Activated CD4-positive, CD25-positive, alpha-beta regulatory T cell treated with anti-CD3 and anti-CD28 coated beads, Interleukin-2, amount 50 U/mL, for 72 hours (primary cell): Measurements from ENCODE around the gene CPA4.
"Not testable (repeated sequence)": the region's sequence is repeated elsewhere in the genome, so short reads cannot be mapped to it uniquely, and the experiment has no call there.

Experiments
- DNase-seq: peaks from one replicate; pipeline ENCODE4 v3.0.0; 2021

Gene CPA4

GRCh38 chr7:130303551-130303950 is 10.6 kb downstream of the CPA4 start:
- DNase-seq, result no peak

GRCh38 chr7:130303982-130304381 is 11.0 kb downstream of the CPA4 start:
- DNase-seq, result no peak

- no peak for DNase-seq
These were observed 11.9 kb downstream of the CPA4 start for GRCh38 chr7:130304878-130305277.

- DNase-seq, result no peak
These were observed 12.6 kb downstream of the CPA4 start for GRCh38 chr7:130305433-130306042.

- DNase-seq, result no peak
These were observed 17.0 kb downstream of the CPA4 start for GRCh38 chr7:130309986-130310385.

- no peak for DNase-seq
These were observed 21.3 kb downstream of the CPA4 start for GRCh38 chr7:130314305-130314704.

GRCh38 chr7:130319541-130319940 is 26.6 kb downstream of the CPA4 start:
- no peak for DNase-seq

GRCh38 chr7:130321542-130322229 is 28.7 kb downstream of the CPA4 start:
- DNase-seq, result not testable (repeated sequence)

- DNase-seq, result no peak
These were observed 29.7 kb downstream of the CPA4 start for GRCh38 chr7:130322615-130323014.

- no peak for DNase-seq
These were observed 31.5 kb downstream of the CPA4 start for GRCh38 chr7:130324306-130324943.

- DNase-seq, result no peak
These were observed 36.7 kb downstream of the CPA4 start for GRCh38 chr7:130329681-130330080.

GRCh38 chr7:130332259-130333053 is 39.5 kb downstream of the CPA4 start:
- no peak for DNase-seq

GRCh38 chr7:130333832-130334231 is 40.9 kb downstream of the CPA4 start:
- no peak for DNase-seq

- DNase-seq, result no peak
These were observed 41.3 kb downstream of the CPA4 start for GRCh38 chr7:130334274-130334673.

GRCh38 chr7:130337410-130337971 is 44.5 kb downstream of the CPA4 start:
- no peak for DNase-seq

- no peak for DNase-seq
These were observed 45.3 kb downstream of the CPA4 start for GRCh38 chr7:130338233-130338632.

GRCh38 chr7:130341882-130342281 is 48.9 kb downstream of the CPA4 start:
- no peak for DNase-seq

- no peak for DNase-seq
These were observed 49.9 kb downstream of the CPA4 start for GRCh38 chr7:130342701-130343380.

- DNase-seq, result no peak
These were observed 51.4 kb downstream of the CPA4 start, which contains the start of gene CPA5 for GRCh38 chr7:130344271-130344866. CPA5 (plus strand) TSS chr7:130344816; CDS start chr7:130346486, 1,670 bp downstream.

- no peak for DNase-seq
These were observed 52.2 kb downstream of the CPA4 start for GRCh38 chr7:130345136-130345535.

- DNase-seq, result no peak
These were observed 52.8 kb downstream of the CPA4 start for GRCh38 chr7:130345725-130346124.
